ENCODE data around the gene ICAM1.

The ICAM1 gene

GRCh38 chr19:10292789-10293636, 22.1 kb downstream of the ICAM1 start:
- DNase-seq (ENCODE audit: low read depth in 2 of 3, low spot score in 1 of 3), result no peak

DNA sequence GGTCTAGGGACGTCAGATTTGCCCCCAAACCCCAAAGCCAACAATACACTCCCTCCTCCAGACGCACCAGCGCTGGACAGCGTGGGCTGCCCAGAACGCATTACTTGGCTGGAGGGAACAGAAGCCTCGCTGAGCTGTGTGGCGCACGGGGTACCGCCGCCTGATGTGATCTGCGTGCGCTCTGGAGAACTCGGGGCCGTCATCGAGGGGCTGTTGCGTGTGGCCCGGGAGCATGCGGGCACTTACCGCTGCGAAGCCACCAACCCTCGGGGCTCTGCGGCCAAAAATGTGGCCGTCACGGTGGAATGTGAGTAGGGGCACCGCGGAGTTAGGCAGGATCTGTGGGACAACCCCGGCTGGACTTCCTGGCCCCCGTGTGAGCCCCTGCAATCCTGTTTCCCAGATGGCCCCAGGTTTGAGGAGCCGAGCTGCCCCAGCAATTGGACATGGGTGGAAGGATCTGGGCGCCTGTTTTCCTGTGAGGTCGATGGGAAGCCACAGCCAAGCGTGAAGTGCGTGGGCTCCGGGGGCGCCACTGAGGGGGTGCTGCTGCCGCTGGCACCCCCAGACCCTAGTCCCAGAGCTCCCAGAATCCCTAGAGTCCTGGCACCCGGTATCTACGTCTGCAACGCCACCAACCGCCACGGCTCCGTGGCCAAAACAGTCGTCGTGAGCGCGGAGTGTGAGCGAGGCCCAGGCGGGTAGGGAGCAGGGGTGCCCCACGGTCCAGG, 22.9 kb downstream of the ICAM1 start:
- DNase-seq (ENCODE audit: low read depth in 2 of 3, low spot score in 1 of 3), result no peak

- no peak for DNase-seq (ENCODE audit: low read depth in 2 of 3, low spot score in 1 of 3)
Observed at GRCh38 chr19:10294368-10294697, 23.4 kb downstream of the ICAM1 start.

- no peak for DNase-seq (ENCODE audit: low read depth in 2 of 3, low spot score in 1 of 3)
Observed at GRCh38 chr19:10295305-10295846, 24.5 kb downstream of the ICAM1 start.

GRCh38 chr19:10295847-10296591, 25.1 kb downstream of the ICAM1 start:
- DNase-seq (ENCODE audit: low read depth in 2 of 3, low spot score in 1 of 3), result no peak

GRCh38 chr19:10299545-10300458, 28.9 kb downstream of the ICAM1 start:
- DNase-seq (ENCODE audit: low read depth in 2 of 3, low spot score in 1 of 3), result no peak

- no peak for DNase-seq (ENCODE audit: low read depth in 2 of 3, low spot score in 1 of 3)
Observed at GRCh38 chr19:10305139-10305806, 34.4 kb downstream of the ICAM1 start.

- no peak for DNase-seq (ENCODE audit: low read depth in 2 of 3, low spot score in 1 of 3)
Observed at GRCh38 chr19:10306327-10306726, 35.4 kb downstream of the ICAM1 start.

DNA sequence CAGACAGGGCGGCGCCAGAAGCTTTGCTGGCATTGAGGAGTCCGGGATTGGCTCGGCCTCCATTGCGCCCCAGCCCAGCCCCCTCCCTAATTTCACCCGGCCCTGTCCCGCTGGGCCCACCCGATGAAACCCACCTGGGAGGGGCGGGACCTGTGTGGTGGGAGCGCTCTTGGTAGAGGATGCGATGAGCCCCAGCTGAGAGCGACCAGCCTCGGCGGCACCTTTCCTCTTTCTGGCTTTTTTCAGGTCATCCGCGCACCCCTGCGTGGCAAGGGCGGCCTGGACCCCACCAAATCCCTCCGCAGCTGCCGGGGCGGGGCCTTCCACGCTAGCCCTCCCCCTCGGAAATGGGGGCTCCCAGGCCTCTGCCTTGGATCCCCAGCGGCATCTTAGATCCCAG, 38.5 kb downstream of the ICAM1 start, which contains the start of gene ZGLP1:
Gene ZGLP1 (minus strand): TSS at position 393 of the 400 bp plus-strand sequence.
- DNase-seq (ENCODE audit: low read depth in 2 of 3, low spot score in 1 of 3), result no peak

GRCh38 chr19:10315335-10316214, 44.7 kb downstream of the ICAM1 start, which contains the start of gene FDX2:
Gene FDX2, minus strand, starts transcription at chr19:10316015. Its CDS starts 19 bp downstream, at chr19:10315996.
- DNase-seq (ENCODE audit: low read depth in 2 of 3, low spot score in 1 of 3), result peak; percentile 79 to 91 (median 87)

- no peak for DNase-seq (ENCODE audit: low read depth in 2 of 3, low spot score in 1 of 3)
Observed at GRCh38 chr19:10316229-10317044, 45.5 kb downstream of the ICAM1 start.

DNA sequence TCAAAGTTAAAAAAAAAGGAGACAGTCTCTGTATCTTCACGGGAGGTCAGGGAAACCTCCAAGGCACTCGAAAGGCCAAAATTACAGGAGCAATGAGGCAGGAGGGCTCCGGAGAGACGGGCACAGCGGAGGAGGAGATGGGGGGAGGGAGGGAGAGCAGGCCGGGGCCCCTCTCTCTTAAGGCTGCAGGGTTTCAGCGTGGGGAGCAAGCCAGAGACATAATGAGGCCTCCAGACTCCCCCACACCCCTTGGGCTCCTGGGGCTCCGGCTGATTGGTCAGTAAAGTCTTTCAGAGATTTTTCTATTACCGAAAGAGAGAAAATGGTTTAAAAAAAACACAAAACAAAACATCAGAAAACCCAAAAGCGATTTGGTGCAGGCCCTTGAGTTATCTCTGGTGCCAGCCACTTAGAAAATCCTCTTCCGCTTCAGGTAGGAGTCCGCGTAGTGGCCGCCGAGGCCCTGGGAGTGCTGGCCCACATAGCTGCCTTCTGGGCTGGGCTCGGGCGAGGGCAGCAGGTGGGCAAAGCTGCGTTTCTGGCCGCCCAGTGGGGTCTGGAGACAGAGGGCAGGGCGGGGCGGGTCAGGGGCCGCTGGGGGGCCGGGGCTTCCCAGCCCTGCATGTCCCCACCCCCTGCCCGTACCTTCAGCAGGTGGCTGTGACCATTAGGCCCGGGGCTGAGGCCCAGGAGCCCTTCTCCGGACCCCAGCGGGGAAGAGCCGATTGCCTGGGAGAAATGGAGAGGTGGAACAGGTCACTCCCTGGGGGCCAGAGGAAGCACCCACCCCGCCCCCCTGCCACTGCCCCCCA, 46.3 kb downstream of the ICAM1 start:
- no peak for DNase-seq (ENCODE audit: low read depth in 2 of 3, low spot score in 1 of 3)

DNA sequence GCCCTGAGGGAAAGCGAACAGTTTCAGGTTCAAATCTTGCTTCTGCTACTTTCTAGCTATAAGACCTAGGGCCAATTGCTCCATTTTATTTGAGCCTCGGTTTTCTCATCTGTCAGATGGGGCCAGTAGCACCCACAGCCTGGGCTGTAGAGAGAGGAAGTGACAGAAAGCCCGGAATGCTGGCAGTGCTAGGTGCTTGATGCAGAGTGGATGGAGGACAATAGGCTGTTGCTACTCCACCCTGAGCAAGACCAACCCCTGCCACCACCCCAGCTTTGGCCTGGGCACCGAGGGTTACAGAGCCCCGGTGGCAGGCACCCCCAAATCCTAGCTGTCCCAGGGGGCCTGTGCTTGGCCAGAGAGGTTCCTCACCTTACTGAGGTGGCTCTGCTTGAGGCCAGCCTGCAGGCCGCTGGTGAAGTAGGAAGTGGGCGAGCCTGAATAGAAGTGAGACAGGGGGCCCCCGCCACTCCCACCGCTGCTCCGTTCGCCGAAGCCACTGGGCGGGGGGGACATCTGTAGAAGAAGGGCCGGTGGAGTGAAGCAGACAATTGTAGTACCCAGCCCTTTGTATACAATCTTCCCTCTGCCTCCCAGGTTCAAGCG, 47.0 kb downstream of the ICAM1 start:
- DNase-seq (ENCODE audit: low read depth in 2 of 3, low spot score in 1 of 3), result no peak

DNA sequence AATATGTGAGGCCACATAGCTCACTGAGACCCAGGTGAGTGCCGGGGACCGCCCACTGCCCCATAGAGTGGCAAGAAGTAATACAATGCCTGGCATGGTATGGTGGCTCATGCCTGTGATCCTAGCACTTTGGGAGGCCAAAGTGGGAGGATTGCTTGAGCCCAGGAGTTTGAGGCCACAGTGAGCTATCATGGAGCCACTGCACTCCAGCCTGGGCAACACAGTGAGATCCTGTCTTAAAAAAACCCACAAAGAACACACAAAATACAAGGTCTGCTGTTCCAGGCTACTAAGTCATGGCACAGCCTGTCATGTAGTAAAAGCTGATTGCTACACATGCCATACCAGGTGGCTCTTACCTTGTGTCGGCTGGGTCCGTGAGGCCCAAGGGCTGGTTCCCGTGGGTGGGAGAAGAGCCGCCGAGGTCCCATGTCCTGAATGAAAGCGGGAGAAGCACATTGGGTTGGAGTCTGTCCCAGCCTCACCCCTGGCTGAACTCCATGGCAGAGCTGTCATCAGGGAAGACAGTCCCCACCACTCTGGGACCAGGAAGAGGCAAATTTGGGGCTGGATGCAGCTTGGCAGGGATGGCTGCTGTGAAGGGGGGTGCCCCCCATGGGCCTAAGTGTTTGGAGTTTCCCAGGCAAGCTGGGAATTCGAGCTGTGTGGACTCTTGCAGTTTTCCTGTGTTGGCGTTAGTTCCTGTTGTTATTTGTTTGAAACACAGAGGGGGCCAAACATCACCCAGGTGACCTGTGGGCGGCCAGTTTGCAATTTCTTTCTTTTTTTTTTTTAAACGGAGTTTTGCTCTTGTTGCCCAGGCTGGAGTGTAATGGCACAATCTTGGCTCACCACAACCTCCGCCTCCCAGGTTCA, 48.1 kb downstream of the ICAM1 start:
- DNase-seq (ENCODE audit: low read depth in 2 of 3, low spot score in 1 of 3), result no peak

GRCh38 chr19:10320602-10321416, 49.9 kb downstream of the ICAM1 start:
- DNase-seq (ENCODE audit: low read depth in 2 of 3, low spot score in 1 of 3), result no peak

Measured in stimulated activated CD4-positive, alpha-beta T cell treated with anti-CD3 and anti-CD28 coated beads, Interleukin-12 subunit alpha, Interleukin-12 subunit beta, amount 100 ng/mL, for 48 hours (primary cell).